ENCODE results near the gene LAMB1.
"Not testable (repeated sequence)": the region's sequence is repeated elsewhere in the genome, so short reads cannot be mapped to it uniquely, and the experiment has no call there.

LAMB1 gene

GRCh38 chr7:107959527-107959898 lies 43.4 kb downstream of the LAMB1 start:
- Histone ChIP-seq H3K4me1 (ENCODE audit: control insufficient read depth in 1 of 2, insufficient read depth in 1 of 2, low read depth in 1 of 2, low read length in 1 of 2) (no peaks in the 10 kb centered on the region), H3K27me3 (peaks cover 49% of the 10 kb centered on the region), H3K36me3 (no peaks in the 10 kb centered on the region), H3K9me3 (no peaks in the 10 kb centered on the region), H3K27ac (no peak overlapping the region), H3K4me3 (ENCODE audit: low read depth in 1 of 2, low read length in 1 of 2) (no peak overlapping the region)
- TF ChIP-seq, protein P1, sequence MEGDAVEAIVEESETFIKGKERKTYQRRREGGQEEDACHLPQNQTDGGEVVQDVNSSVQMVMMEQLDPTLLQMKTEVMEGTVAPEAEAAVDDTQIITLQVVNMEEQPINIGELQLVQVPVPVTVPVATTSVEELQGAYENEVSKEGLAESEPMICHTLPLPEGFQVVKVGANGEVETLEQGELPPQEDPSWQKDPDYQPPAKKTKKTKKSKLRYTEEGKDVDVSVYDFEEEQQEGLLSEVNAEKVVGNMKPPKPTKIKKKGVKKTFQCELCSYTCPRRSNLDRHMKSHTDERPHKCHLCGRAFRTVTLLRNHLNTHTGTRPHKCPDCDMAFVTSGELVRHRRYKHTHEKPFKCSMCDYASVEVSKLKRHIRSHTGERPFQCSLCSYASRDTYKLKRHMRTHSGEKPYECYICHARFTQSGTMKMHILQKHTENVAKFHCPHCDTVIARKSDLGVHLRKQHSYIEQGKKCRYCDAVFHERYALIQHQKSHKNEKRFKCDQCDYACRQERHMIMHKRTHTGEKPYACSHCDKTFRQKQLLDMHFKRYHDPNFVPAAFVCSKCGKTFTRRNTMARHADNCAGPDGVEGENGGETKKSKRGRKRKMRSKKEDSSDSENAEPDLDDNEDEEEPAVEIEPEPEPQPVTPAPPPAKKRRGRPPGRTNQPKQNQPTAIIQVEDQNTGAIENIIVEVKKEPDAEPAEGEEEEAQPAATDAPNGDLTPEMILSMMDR (IDR thresholded peaks at IDR 0.05) = no peak

DNA sequence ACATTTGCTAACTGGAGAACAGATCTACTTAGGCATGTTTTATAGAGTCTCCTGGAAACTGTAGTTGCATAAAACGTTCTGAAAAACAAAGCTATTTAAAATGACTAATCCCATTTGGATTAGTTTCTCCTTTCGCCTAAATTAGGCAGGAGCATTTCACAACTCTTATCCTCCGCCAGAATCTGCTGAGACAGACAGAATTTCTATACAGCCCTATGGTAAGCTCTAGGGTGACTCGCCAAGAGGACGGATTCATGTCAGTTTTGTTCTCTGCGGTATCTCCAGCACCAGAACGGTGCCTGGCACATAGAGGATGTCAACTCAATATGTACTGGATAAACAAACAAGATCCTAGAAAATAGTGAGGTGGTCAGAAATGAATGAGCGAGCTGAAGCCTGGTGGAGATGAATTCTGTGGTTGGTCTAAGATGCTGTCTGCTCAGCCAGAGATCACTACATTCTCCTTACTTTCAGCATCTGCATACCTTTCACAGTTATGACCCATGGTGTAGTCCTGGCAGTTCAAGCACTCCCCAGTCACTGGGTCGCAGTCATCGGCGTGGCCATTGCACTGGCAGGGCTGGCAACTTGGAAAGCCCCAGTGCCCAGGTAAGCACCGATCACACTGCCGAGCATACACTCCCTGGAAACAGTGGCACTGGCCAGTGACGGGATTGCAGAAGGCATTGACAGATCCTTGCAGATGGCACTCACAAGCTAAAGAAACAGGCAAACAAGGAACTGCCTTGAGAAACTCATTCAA lies 44.0 kb downstream of the LAMB1 start:
- H3K27me3 ChIP-seq = peaks cover 49% of the 10 kb centered on the region
- H3K9me3 ChIP-seq = no peaks in the 10 kb centered on the region
- no peak overlapping the region for H3K4me3 ChIP-seq (ENCODE audit: low read depth in 1 of 2, low read length in 1 of 2)
- H3K36me3 ChIP-seq = no peaks in the 10 kb centered on the region
- no peaks in the 10 kb centered on the region for H3K4me1 ChIP-seq (ENCODE audit: control insufficient read depth in 1 of 2, insufficient read depth in 1 of 2, low read depth in 1 of 2, low read length in 1 of 2)
- no peak overlapping the region for H3K27ac ChIP-seq
- TF ChIP-seq, protein P1 (IDR thresholded peaks at IDR 0.05) = no peak

DNA sequence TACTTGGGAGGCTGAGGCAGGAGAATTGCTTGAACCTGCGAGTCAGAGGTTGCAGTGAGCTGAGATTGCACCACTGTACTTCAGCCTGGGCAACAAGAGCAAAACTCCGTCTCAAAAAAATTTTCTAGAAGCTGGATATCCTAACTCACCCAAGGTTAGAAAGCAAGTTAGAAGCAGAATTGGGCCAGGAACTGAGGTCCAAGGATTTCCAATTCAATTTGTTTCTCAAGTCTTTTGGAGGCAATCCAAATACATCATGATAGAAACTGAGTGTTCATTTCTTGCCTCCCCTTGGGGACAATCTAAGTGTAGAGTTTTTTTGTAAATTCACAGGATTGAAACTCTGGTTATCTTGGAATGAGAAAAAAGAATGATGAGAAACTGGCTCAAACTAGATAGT lies 45.5 kb downstream of the LAMB1 start:
- H3K36me3 ChIP-seq = no peaks in the 10 kb centered on the region
- TF ChIP-seq, protein P1 (IDR thresholded peaks at IDR 0.05) = no peak
- H3K27ac ChIP-seq = no peak overlapping the region
- H3K4me3 ChIP-seq (ENCODE audit: low read depth in 1 of 2, low read length in 1 of 2) = no peak overlapping the region
- H3K4me1 ChIP-seq (ENCODE audit: control insufficient read depth in 1 of 2, insufficient read depth in 1 of 2, low read depth in 1 of 2, low read length in 1 of 2) = no peaks in the 10 kb centered on the region
- no peaks in the 10 kb centered on the region for H3K9me3 ChIP-seq
- peaks cover 49% of the 10 kb centered on the region for H3K27me3 ChIP-seq

GRCh38 chr7:107956950-107957349 lies 46.0 kb downstream of the LAMB1 start:
- peaks cover 49% of the 10 kb centered on the region for H3K27me3 ChIP-seq
- not testable (repeated sequence) for H3K27ac ChIP-seq; H3K9me3 ChIP-seq; H3K36me3 ChIP-seq; H3K4me1 ChIP-seq (ENCODE audit: control insufficient read depth in 1 of 2, insufficient read depth in 1 of 2, low read depth in 1 of 2, low read length in 1 of 2); H3K4me3 ChIP-seq (ENCODE audit: low read depth in 1 of 2, low read length in 1 of 2)

DNA sequence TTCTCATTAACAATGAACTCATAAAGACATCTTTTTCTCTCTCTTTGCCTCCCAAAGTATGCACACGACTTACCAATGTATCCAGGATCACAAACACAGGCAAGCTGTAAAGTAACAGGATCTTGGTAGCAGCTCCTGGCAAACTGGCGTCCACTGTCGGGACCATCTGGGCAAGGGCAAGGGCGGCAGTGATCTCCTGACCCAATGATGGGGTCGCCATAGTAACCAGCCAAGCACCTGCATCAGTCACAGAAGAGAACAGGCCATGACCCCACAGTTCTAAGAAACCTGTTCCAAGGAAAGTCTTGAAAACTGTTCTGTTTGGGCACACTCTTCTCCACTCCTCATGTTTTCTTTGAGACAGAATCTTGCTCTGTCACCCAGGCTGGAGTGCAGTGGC lies 47.6 kb downstream of the LAMB1 start:
- Histone ChIP-seq H3K4me3 (ENCODE audit: low read depth in 1 of 2, low read length in 1 of 2) (no peak overlapping the region), H3K36me3 (no peaks in the 10 kb centered on the region), H3K27me3 (peaks cover 41% of the 10 kb centered on the region), H3K9me3 (no peaks in the 10 kb centered on the region), H3K27ac (no peak overlapping the region), H3K4me1 (ENCODE audit: control insufficient read depth in 1 of 2, insufficient read depth in 1 of 2, low read depth in 1 of 2, low read length in 1 of 2) (no peaks in the 10 kb centered on the region)
- TF ChIP-seq, protein P1 (IDR thresholded peaks at IDR 0.05) = no peak

GRCh38 chr7:107953924-107954303 lies 49.0 kb downstream of the LAMB1 start:
- TF ChIP-seq, protein P1 (IDR thresholded peaks at IDR 0.05) = no peak
- Histone ChIP-seq H3K27me3 (peaks cover 26% of the 10 kb centered on the region), H3K9me3 (no peaks in the 10 kb centered on the region), H3K36me3 (no peaks in the 10 kb centered on the region), H3K27ac (no peak overlapping the region), H3K4me1 (ENCODE audit: control insufficient read depth in 1 of 2, insufficient read depth in 1 of 2, low read depth in 1 of 2, low read length in 1 of 2) (no peaks in the 10 kb centered on the region), H3K4me3 (ENCODE audit: low read depth in 1 of 2, low read length in 1 of 2) (no peak overlapping the region)
